B cell (primary cell): ENCODE measurements around the gene KIAA0232. TPM values are rescaled to one million over a fixed set of nuclear protein-coding genes. Genes with fewer than 3 reads are reported as not detected.
"Not testable (repeated sequence)": the region's sequence is repeated elsewhere in the genome, so short reads cannot be mapped to it uniquely, and the experiment has no call there.

ENCODE experiments used
- ATAC-seq: fragments of 200-7000 bp; cut with Tn5 transposase; one replicate; pipeline ENCODE4 v1.10.0; 2021; ENCODE audit warnings: low read depth, mild to moderate bottlenecking, moderate number of reproducible peaks, moderate library complexity
- CTCF ChIA-PET: fragments of 350-600 bp; sonication (Branson Sonifier 250); formaldehyde crosslinking; loops from one replicate; lab custom pipeline; 2021; ENCODE audit warnings: antibody characterized with exemption, inconsistent platforms; lab: Charles Lee
- POLR2A ChIA-PET: fragments of 350-600 bp; sonication (Branson Sonifier 250); formaldehyde crosslinking; loops from one replicate; lab custom pipeline; 2021; ENCODE audit warnings: antibody characterized with exemption; lab: Charles Lee
- DNase-seq: peaks from one replicate; pipeline ENCODE4 v3.0.0; 2013
- H2AFZ ChIP-seq: 2 replicates; pipeline ENCODE4 v1.6.1; 2012; ENCODE audit warnings: mild to moderate bottlenecking, low read depth, low read length; ENCODE audit not compliant: insufficient read depth, poor library complexity, severe bottlenecking
- H3K27ac ChIP-seq, 2 donors: 1 replicate in 1 of 2; 2 replicates in 1 of 2; pipeline ENCODE4 v1.5.1; 2012 to 2013; ENCODE audit warnings: low read length in 2 of 2, mild to moderate bottlenecking in 2 of 2, moderate library complexity in 1 of 2
- H3K27me3 ChIP-seq, 4 experiments: fragments of 200-600 bp in 1 of 4; sonication (generic) in 1 of 4; replicated peaks in 1 of 4; 1 replicate in 2 of 4; 2 replicates in 2 of 4; pipeline versions ENCODE4 v1.6.1 to v1.7.0; 2013 to 2016; ENCODE audit warnings: low read length in 3 of 4, mild to moderate bottlenecking in 2 of 4, mixed read lengths in 1 of 4, moderate library complexity in 1 of 4; ENCODE audit not compliant: insufficient read depth in 4 of 4, control insufficient read depth in 3 of 4; ENCODE audit errors: control extremely low read depth in 1 of 4
- H3K36me3 ChIP-seq, 2 experiments: replicated peaks in 1 of 2; 1 replicate in 1 of 2; 2 replicates in 1 of 2; pipeline versions ENCODE4 v1.6.1 to v1.7.1; 2013; ENCODE audit warnings: low read length in 1 of 2; ENCODE audit not compliant: insufficient read depth in 2 of 2, control insufficient read depth in 1 of 2; ENCODE audit errors: control extremely low read depth in 1 of 2, extremely low read depth in 1 of 2
- H3K4me1 ChIP-seq, 2 donors: fragments of 200-600 bp in 1 of 2; sonication (generic) in 1 of 2; 1 replicate in 1 of 2; 2 replicates in 1 of 2; pipeline versions ENCODE4 v1.5.1 to v1.6.1; 2013 to 2017; ENCODE audit warnings: low read length in 2 of 2; ENCODE audit not compliant: control insufficient read depth in 2 of 2, insufficient read depth in 2 of 2
- H3K4me2 ChIP-seq: replicated peaks from 2 replicates; pipeline ENCODE3; 2012; ENCODE audit warnings: mild to moderate bottlenecking, low read depth, low read length; ENCODE audit not compliant: poor library complexity, severe bottlenecking
- H3K4me3 ChIP-seq, 5 experiments: fragments of 200-600 bp in 1 of 5; sonication (generic) in 1 of 5; 1 replicate in 3 of 5; 2 replicates in 2 of 5; pipeline versions ENCODE4 v1.5.1 to v1.7.0; 2011 to 2016; ENCODE audit warnings: low read length in 4 of 5, mild to moderate bottlenecking in 4 of 5, low read depth in 2 of 5, control low read depth in 1 of 5, moderate library complexity in 1 of 5; ENCODE audit not compliant: insufficient read depth in 1 of 5; ENCODE audit errors: control extremely low read depth in 1 of 5, extremely low read depth in 1 of 5
- H3K79me2 ChIP-seq: fragments of 200-600 bp; sonication (generic); one replicate; pipeline ENCODE4 v1.6.0; 2016; ENCODE audit warnings: low read length; ENCODE audit not compliant: control insufficient read depth, insufficient read depth
- H3K9ac ChIP-seq: fragments of 200-600 bp; sonication (generic); 2 replicates; pipeline ENCODE4 v1.6.1; 2017; ENCODE audit warnings: mild to moderate bottlenecking, low read length, moderate library complexity
- H3K9me3 ChIP-seq, 3 donors: one replicate each; pipeline versions ENCODE4 v1.6.1 to v1.7.1; 2013; ENCODE audit warnings: low read length in 2 of 3; ENCODE audit not compliant: control insufficient read depth in 2 of 3, insufficient read depth in 1 of 3; ENCODE audit errors: control extremely low read depth in 1 of 3
- H4K20me1 ChIP-seq: 2 replicates; pipeline ENCODE4 v1.6.0; 2012; ENCODE audit warnings: mild to moderate bottlenecking, low read length; ENCODE audit not compliant: insufficient read depth, control insufficient read depth, poor library complexity, severe bottlenecking
- H3K27ac Mint-ChIP-seq: one replicate; pipeline ENCODE4 v1.8.0; 2021; ENCODE audit warnings: mixed read lengths
- H3K27me3 Mint-ChIP-seq: one replicate; pipeline ENCODE4 v1.8.0; 2021; ENCODE audit warnings: mixed read lengths
- H3K4me1 Mint-ChIP-seq: one replicate; pipeline ENCODE4 v1.8.0; 2021; ENCODE audit warnings: mixed read lengths
- H3K4me3 Mint-ChIP-seq: one replicate; pipeline ENCODE4 v1.8.0; 2021; ENCODE audit warnings: mixed read lengths
- H3K9me3 Mint-ChIP-seq: one replicate; pipeline ENCODE4 v1.8.0; 2022; ENCODE audit warnings: mixed read lengths; ENCODE audit not compliant: insufficient read depth
- CTCF ChIP-seq: fragments of 200-600 bp; IDR thresholded peaks from one replicate; pipeline ENCODE4 v1.8.0; 2022; ENCODE audit warnings: antibody characterized with exemption, mild to moderate bottlenecking
- EZH2 ChIP-seq: IDR thresholded peaks from 2 replicates; pipeline ENCODE4 v1.6.1; 2012; ENCODE audit warnings: borderline replicate concordance, low read depth, mild to moderate bottlenecking, moderate library complexity, low read length; ENCODE audit not compliant: insufficient read depth, poor library complexity, severe bottlenecking
- WGBS: methylation state at CpG from one replicate; pipeline ENCODE4 v1.1.5; 2013; ENCODE audit warnings: missing lambda C conversion rate; ENCODE audit not compliant: insufficient coverage; 5-methylcytosine and 5-hydroxymethylcytosine counted together
- intact Hi-C: fragments of 100-400 bp; cut with micrococcal nuclease; formaldehyde crosslinking; loops from one replicate; pipeline ENCODE4 v1.10.0; 2022
- polyA plus RNA-seq: library from polyadenylated mRNA; depleted of rRNA; stranded (reverse); fragments of >200 nt; gene quantifications from 2 replicates; pipeline ENCODE4 v1.2.3, GENCODE V29; 2012
- total RNA-seq, 2 donors: library from RNA; stranded (reverse); fragments of 120-200 nt in 1 of 2; gene quantifications; 1 replicate in 1 of 2; 2 replicates in 1 of 2; pipeline versions ENCODE4 v1.2.3 to v1.2.4, GENCODE V29; 2013 to 2022

KIAA0232 gene
- total and polyA plus RNA-seq, 2 donors (not counting 1 experiment from before 2014, with no cell fraction given): 2.9 to 20.8 TPM

DNA sequence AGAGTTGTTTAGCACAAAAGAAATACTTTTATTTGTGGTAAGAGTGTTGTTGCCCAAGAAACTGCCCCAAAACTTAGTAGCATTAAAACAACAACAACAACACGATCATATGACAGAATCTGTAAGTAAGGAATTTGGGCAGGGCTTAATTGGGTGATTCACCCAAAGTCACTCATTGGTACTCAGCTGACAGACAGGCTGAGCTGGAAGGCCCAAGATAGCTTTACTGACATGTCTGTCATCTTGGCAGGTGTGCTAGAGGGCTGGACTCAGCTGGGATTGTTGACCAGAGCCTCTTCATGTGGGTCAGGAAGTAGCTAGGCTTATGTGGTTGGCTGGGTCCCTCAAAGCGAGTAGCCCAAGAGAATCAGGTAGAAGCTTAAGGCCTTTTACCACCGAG is 52.3 kb downstream of the KIAA0232 start:
- Histone ChIP-seq H3K4me1 (no peaks in the 10 kb centered on the region), H4K20me1 (no peaks in the 10 kb centered on the region), H3K4me2 (no peak overlapping the region), H3K9me3 (peaks cover 0 to 3% (median 0%) of the 10 kb centered on the region in 3 donors), H2AFZ (no peak overlapping the region), H3K9ac (no peak overlapping the region), H3K27ac (no peak overlapping the region), H3K36me3 (peaks cover 6 to 7% of the 10 kb centered on the region in 2 experiments), H3K27me3 (no peaks in the 10 kb centered on the region), H3K4me3 (no peak overlapping the region), H3K79me2 (peaks cover 10% of the 10 kb centered on the region)
- no peak overlapping the region for H3K4me3 Mint-ChIP-seq
- DNase-seq (no peak), ATAC-seq (no peak)
- no peak overlapping the region for H3K27ac Mint-ChIP-seq
- no peaks in the 10 kb centered on the region for H3K4me1 Mint-ChIP-seq
- no peak for TF ChIP-seq EZH2
- no peak for TF ChIP-seq CTCF
- WGBS: 100% methylated on average over 2 of the region's 3 CpGs
- peaks cover 3% of the 10 kb centered on the region for H3K9me3 Mint-ChIP-seq
- H3K27me3 Mint-ChIP-seq: no peaks in the 10 kb centered on the region
- CTCF ChIA-PET: no interaction called here
- intact Hi-C loops: no loop called here
- POLR2A ChIA-PET: no interaction called here

GRCh38 chr4:6835616-6836015 is 53.1 kb downstream of the KIAA0232 start:
- CTCF ChIA-PET, H4K20me1 ChIP-seq, H3K9me3 Mint-ChIP-seq, H3K27ac ChIP-seq, ATAC-seq, H3K4me1 Mint-ChIP-seq, H3K4me3 Mint-ChIP-seq, H3K27ac Mint-ChIP-seq, DNase-seq, H3K9ac ChIP-seq, H3K4me3 ChIP-seq, H3K79me2 ChIP-seq, H3K9me3 ChIP-seq, H3K4me1 ChIP-seq, H3K4me2 ChIP-seq, H3K36me3 ChIP-seq, POLR2A ChIA-PET, H3K27me3 ChIP-seq, H3K27me3 Mint-ChIP-seq, intact Hi-C loops, H2AFZ ChIP-seq: not testable (repeated sequence)
- 100% methylated on average over 1 of the region's 4 CpGs for WGBS

DNA sequence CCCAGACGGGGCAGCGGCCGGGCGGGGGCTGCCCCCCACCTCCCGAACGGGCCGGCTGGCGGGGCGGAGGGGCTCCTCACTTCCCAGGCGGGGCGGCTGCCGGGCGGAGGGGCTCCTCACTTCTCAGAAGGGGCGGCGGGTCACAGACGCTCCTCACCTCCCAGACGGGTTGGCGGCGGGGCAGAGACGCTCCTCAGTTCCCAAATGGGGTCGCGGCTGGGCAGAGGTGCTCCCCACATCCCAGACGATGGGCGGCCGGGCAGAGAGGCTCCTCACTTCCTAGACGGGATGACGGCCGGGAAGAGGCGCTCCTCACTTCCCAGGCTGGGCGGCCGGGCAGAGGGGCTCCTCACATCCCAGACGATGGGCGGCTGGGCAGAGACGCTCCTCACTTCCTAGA is 54.6 kb downstream of the KIAA0232 start:
- H3K4me1 Mint-ChIP-seq, intact Hi-C loops, CTCF ChIA-PET: not testable (repeated sequence)

More for the DNA sequence above, 54.6 kb downstream of the KIAA0232 start:
- H3K4me3 ChIP-seq, H3K27ac Mint-ChIP-seq, H3K4me1 ChIP-seq, H3K79me2 ChIP-seq, H3K27me3 Mint-ChIP-seq, H3K9ac ChIP-seq, DNase-seq, H3K27ac ChIP-seq, ATAC-seq, H3K9me3 Mint-ChIP-seq, H3K36me3 ChIP-seq, POLR2A ChIA-PET, H2AFZ ChIP-seq, H3K27me3 ChIP-seq, H3K9me3 ChIP-seq, H3K4me3 Mint-ChIP-seq, H4K20me1 ChIP-seq, H3K4me2 ChIP-seq: not testable (repeated sequence)
- WGBS: over 99% methylated on average over 31 of the region's 34 CpGs
